ENCODE data around the gene SLC6A17. TPM values are rescaled to one million over a fixed set of nuclear protein-coding genes. Genes with fewer than 3 reads are reported as not detected.

Gene SLC6A17
- polyA plus RNA-seq (2014; cell fraction: cytosol; rRNA removed): 0.05 TPM in 1 of 2 replicates, not detected in the other
- 0.05 and 0.17 TPM in 2 replicates for polyA plus RNA-seq (2014; cell fraction: nucleus; rRNA removed)

DNA sequence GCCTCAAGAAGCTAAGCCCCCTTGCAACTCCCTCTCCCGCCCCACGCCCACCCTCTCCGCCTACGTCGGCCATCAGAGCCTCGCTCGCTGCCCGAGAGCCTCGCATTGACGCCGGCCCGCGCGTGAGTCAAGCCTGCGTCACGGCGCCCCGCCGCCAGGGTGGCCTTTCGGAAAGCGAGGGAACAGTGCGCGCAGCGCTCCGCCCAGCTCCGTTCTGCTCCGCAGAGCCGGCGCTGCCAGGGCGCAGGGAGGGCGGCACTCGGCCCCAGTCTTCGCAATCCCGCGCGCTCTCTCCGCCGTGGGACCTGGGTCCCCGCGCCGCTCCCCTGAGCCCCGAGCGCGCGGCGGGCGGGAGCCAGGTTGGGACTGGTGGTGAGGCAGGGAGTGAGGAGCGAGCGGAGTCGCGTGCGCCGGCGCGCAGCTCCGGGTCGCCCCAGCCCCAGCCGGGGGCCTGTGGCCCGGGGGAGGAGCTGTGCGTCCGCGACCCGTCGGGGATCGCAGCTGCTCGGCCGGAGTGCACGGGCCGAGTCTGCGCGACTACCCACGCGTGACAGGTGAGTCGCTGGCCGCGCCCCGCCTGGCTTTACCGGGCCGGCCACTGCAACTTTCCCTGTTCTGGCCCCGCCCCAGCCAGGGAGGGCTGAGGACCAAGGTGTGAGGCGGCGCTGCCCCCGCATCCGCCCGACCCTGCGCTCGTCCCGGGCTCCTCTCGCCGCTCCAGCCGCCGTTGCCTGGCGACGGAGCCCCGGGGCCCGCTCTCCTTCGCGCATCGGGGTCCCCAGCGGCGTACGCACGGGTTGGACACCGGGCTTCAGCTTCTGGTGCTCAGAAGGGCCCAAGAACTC is at the start of gene SLC6A17:
SLC6A17 (plus strand) TSS at position 165 of the 845 bp plus-strand sequence. CDS start 16,436 bp downstream, outside the sequence.
- DNase-seq (ENCODE audit: low spot score): peak; percentile 36

DNA sequence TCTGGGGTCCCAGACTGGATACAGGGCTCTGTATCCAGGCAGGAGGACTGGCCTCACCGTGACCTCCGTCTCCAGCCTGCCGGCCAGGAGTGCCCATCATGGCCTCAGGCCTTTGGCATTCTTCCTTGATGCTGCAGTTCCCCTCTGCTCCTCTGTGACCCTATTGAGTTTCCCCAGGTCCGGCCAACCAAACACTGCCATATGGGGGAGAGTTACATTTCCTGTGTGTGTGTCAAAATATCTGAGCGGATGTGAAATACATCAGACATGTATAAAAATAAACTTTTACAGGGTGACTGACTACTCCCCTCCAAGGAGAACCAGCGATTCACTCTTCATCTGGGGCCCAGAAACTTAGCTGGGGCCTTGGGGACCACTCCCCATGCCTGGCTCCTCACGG is 48.2 kb upstream of the SLC6A17 start:
- no peak for DNase-seq (ENCODE audit: low spot score)

- DNase-seq (ENCODE audit: low spot score): peak; percentile 91
Observed at GRCh38 chr1:110106013-110106941, 44.0 kb upstream of the SLC6A17 start.

DNA sequence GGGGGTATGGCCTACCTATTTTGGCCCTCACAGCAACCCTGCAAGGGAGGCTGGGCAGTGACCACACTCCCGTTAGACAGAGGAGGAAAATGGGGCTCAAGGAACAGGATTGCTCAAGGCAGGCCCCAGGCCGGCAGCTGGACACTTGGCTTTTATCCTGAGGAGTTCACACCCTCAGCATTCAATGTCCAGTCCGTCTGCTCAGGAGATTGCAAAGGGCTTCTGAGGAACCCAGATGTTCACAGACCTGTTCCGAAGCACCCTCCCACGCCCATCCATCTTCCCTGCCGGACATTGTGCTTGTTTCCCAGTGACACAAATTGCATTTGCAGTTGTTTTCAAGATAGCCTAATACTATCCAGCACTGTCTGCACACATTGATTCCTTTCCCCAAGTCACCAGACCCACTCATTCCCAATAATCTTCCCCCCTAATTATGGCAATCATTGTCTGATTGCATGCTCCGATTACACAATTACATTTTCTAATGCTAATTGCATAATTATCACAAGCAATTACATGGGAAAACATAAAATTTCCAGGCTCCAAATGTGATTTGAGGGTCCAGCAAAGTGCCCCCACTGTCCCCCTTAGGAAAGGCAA is 42.3 kb upstream of the SLC6A17 start:
- DNase-seq (ENCODE audit: low spot score): no peak

- DNase-seq (ENCODE audit: low spot score): no peak
Observed at GRCh38 chr1:110111081-110111480, 39.2 kb upstream of the SLC6A17 start.

- no peak for DNase-seq (ENCODE audit: low spot score)
Observed at GRCh38 chr1:110112143-110112542, 38.2 kb upstream of the SLC6A17 start, which contains the start of gene UBL4B. TSS of gene UBL4B (plus strand) at chr1:110112443. CDS start at chr1:110112535, 92 bp downstream.

DNA sequence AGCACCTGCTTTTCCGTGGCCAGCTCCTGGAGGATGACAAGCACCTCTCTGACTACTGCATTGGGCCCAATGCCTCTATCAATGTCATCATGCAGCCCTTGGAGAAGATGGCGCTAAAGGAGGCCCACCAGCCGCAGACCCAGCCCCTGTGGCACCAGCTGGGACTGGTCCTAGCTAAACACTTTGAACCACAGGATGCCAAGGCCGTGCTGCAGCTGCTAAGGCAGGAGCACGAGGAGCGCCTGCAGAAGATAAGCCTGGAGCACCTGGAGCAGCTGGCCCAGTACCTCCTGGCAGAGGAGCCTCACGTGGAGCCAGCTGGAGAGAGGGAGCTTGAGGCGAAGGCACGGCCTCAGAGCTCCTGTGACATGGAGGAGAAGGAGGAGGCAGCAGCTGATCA is 37.6 kb upstream of the SLC6A17 start:
- no peak for DNase-seq (ENCODE audit: low spot score)

- no peak for DNase-seq (ENCODE audit: low spot score)
Observed at GRCh38 chr1:110113551-110113950, 36.7 kb upstream of the SLC6A17 start.

GRCh38 chr1:110114173-110114572 is 36.1 kb upstream of the SLC6A17 start:
- DNase-seq (ENCODE audit: low spot score): no peak

DNA sequence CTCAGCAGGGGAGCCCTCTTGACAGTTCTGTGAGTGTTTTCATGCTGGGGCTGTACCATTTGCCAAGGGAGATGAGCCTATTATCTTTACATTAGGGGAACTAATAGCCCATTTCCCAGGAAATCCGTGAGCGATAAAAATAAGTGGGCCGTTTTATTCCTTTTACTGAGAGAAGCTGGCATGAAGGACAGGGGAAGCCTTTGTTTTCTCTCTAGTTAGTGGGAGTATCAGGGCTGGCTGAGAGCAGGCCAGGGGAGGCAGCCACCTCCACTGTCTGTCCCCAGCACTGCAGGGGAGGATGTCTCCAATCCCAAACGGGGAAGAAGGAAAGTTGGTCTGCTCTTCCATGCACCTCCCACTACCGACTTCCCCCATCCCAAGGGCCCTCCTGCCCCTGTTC is 35.5 kb upstream of the SLC6A17 start:
- no peak for DNase-seq (ENCODE audit: low spot score)

DNA sequence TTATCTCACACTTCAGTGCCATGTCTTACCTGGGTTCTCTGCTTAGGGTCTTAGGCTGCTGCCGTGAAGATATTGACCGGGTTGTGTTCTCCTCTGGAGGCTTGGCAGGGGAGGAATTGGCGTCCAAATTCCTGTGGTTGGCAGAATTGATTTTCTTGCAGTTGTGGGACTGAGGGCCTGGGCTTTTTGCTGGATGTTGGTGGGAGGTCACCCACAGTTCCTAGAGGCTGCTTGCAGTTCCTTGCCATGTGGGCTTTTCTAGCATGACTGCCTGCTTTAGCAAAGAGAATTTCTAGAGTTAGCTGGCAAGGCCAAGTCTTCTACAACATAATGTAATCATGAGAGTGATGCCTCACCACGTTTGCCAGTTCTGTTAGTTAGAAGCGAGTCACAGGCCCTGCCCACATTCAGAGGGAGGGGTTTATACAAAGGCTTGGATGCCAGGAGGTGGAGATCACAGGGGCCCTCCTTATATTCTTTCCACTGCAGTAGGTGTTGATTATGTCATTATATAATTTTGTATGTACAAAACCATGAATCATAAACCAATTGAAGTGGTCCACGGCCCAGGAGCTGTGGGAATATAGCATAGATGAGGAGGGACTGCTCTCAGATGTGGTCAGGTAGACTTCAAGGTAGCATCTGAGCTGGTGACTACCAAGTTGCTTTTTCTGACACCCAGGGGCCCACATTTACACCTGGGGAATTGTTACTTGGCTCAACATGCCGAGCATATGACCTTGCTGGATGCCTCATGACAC is 31.5 kb upstream of the SLC6A17 start:
- no peak for DNase-seq (ENCODE audit: low spot score)

GRCh38 chr1:110119843-110120242 is 30.5 kb upstream of the SLC6A17 start:
- no peak for DNase-seq (ENCODE audit: low spot score)

- no peak for DNase-seq (ENCODE audit: low spot score)
Observed at GRCh38 chr1:110120960-110121561, 29.2 kb upstream of the SLC6A17 start.

DNA sequence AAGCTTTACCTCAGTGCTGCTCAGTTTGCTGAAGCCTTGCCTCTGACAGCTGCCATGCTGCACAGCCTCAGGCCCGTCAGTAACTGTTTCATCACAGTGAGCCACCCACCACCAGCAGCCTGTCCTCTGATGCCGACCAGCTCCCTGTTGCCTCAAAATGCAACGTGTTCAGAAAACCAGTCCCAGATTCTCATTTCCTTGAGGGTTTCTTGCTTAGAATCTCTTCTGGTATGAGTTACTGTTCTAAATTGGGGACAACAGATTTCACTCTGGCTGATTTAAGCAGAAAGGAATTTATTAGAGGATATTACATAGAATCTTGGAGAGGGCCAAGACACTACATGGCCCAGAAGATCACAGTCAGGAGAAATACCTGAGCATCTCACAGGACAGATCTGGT is 27.1 kb upstream of the SLC6A17 start:
- no peak for DNase-seq (ENCODE audit: low spot score)

GRCh38 chr1:110125810-110126209 is 24.5 kb upstream of the SLC6A17 start:
- DNase-seq (ENCODE audit: low spot score): peak; percentile 60

- no peak for DNase-seq (ENCODE audit: low spot score)
Observed at GRCh38 chr1:110130113-110130591, 20.1 kb upstream of the SLC6A17 start.

DNA sequence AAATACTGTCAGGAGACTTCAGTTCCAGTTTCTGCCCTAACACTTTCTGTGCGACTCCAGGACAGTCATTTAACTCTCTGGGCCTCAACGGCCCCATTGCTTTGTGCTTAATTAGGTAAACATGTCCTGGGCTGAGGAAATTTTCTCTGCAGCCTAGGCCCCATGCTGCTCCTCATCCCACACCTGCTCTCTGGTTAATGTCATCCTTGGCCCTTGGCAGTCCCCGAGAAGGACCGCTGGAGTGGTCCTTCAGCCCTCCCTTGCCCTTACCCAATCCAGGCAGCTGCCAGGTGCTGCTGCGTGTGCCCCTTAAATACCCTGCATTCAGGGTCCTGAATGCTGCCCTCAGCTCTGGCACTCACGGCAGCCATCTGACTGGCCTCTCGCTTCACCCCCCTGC is 19.3 kb upstream of the SLC6A17 start:
- peak; percentile 57 for DNase-seq (ENCODE audit: low spot score)

- no peak for DNase-seq (ENCODE audit: low spot score)
Observed at GRCh38 chr1:110132682-110133081, 17.6 kb upstream of the SLC6A17 start.

- no peak for DNase-seq (ENCODE audit: low spot score)
Observed at GRCh38 chr1:110133436-110133835, 16.9 kb upstream of the SLC6A17 start.

DNA sequence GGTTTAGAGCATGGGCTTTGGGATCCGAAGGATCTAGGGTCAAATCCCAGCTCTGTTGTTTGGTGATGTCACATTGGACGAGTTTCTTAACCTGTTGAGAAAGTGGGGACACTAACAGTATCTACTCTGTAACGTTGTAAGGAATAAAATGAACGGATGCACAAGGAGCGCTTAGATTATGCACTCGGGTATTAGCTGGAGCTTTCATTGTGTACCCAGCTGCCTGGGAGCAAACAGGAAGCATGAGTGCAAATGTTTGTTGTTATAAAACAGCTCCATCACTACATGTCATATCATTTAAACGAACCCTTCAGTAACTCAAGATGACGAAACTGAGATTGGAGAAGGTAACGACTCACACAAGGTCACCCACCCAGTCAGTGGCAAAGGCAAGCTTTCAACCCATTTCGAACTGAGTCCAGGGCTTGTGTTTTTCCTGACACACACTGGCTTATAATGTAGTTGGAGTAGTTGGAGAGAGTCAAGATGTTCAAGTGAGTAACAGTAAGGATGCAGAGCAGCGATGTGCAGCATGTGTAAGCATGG is 16.2 kb upstream of the SLC6A17 start:
- DNase-seq (ENCODE audit: low spot score): no peak

Measured in SK-N-DZ (cell line).